ENCODE data around the gene ATP8B1.
"Not testable (repeated sequence)": the region's sequence is repeated elsewhere in the genome, so short reads cannot be mapped to it uniquely, and the experiment has no call there.

GRCh38 chr18:57848374-57848773 lies 45.3 kb upstream of the ATP8B1 start:
- not testable (repeated sequence) for TF ChIP-seq PATZ1 (CRISPR knock-in tag; IDR thresholded peaks at IDR 0.05; ENCODE audit: borderline replicate concordance); ISL1 (CRISPR knock-in tag; IDR thresholded peaks at IDR 0.05); RARB (CRISPR knock-in tag; IDR thresholded peaks at IDR 0.05); ZFP3 (CRISPR knock-in tag; IDR thresholded peaks at IDR 0.05); ARNTL (CRISPR knock-in tag; IDR thresholded peaks at IDR 0.05; ENCODE audit: borderline replicate concordance, low read depth); OSR1 (CRISPR knock-in tag; IDR thresholded peaks at IDR 0.05); BACH2 (CRISPR knock-in tag; IDR thresholded peaks at IDR 0.05; ENCODE audit: borderline replicate concordance); TOX (CRISPR knock-in tag; IDR thresholded peaks at IDR 0.05; ENCODE audit: borderline replicate concordance); ZNF8 (CRISPR knock-in tag; IDR thresholded peaks at IDR 0.05); CSRNP3 (CRISPR knock-in tag; IDR thresholded peaks at IDR 0.05); ZFP30 (CRISPR knock-in tag; IDR thresholded peaks at IDR 0.05); CREB5 (CRISPR knock-in tag; IDR thresholded peaks at IDR 0.05; ENCODE audit: low read depth); CSDC2 (CRISPR knock-in tag; IDR thresholded peaks at IDR 0.05); ZNF565 (CRISPR knock-in tag; conservative IDR thresholded peaks at IDR 0.05; ENCODE audit: low read depth)

Measured in SK-N-SH treated with all-trans-retinoic acid at 6 μM for 48 hours (cell line).